IPS-11a (cell line): ENCODE measurements around the gene KCNJ6.
"Not testable (repeated sequence)": the region's sequence is repeated elsewhere in the genome, so short reads cannot be mapped to it uniquely, and the experiment has no call there.

ENCODE experiments used
- H3K4me3 ChIP-seq: one replicate; pipeline ENCODE4 v1.5.1; 2013; ENCODE audit warnings: low read depth, low read length, control low read depth

The KCNJ6 gene

DNA sequence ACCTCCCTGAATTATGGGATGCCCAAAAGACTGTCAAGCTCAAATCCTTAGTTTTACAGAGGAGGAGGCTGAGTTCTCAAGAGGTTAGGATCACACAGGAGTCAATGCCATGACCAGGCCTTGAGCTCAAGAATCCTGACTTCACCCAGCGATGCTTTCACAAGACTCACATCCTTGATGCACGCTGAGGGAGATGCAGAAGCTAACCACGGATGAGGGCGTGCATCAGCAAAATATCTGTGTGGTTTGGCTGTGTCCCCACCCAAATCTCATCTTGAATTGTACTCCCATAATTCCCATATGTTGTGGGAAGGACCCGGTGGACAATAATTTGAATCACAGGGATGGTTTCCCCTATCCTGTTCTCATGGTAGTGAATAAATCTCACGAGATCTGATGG lies 133.2 kb downstream of the KCNJ6 start:
- no peak overlapping the region for H3K4me3 ChIP-seq

DNA sequence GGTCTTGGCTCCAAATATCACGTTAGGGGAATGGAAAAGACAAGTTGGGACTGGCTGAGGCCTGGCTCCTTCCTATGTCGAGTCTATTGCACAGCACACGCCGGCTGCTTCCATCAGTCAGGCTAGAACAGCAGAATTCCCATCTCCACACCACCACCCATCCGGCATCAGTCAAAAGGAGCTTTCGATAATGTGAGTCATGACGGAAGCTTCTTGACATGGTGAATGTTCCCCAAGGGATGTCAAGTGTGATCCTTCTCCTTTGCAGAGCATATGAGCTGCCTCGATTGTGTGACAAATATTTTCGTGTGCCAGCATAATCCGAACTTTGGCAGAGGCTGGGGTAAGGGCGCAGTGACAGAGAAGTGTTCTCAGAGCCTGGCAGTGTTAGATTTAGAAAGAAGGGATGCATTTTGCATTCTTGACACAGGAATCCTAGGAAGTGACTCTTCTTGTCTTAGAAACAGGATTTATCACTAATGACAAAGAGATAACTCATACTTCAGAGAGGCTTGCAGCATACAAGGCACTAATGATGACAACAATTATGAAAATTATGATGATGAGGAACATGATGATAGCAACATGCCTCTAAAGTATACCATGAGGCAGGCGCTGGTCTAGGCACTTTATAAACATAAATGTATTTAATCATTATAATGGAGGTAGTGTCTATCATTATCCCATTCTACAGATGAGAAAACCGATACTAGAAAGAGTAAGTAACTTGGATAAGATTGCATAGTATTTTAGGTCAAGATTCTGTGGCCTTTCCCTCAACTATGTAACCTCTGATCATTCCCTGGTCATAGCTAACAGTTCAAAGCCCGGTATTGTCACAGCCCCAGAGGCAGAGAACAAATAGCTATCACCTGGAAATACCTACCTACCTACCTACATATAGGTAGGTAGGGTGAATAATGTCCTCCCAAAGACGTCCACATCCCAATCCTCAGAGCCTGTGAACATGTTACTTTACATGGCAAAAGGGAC lies 135.0 kb downstream of the KCNJ6 start:
- no peak overlapping the region for H3K4me3 ChIP-seq

DNA sequence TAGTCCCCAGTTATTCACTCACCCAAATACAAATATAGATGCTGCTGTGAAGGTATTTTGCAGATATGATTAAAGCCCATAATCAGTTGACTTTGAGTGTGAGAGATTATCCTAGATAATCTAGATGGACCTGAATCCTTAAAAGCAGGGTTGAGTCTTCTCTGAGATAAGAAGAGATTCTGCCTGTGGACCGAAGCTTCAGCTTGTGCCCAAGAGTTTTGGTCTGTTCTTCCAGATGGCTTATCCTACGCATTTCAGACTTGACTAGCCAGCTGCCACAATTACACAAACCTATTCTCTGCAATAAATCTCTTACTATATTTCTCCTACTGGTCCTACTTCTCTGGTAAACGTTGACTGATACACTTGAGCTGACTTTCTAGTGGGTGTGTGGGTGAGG lies 145.1 kb downstream of the KCNJ6 start:
- H3K4me3 ChIP-seq: no peak overlapping the region

DNA sequence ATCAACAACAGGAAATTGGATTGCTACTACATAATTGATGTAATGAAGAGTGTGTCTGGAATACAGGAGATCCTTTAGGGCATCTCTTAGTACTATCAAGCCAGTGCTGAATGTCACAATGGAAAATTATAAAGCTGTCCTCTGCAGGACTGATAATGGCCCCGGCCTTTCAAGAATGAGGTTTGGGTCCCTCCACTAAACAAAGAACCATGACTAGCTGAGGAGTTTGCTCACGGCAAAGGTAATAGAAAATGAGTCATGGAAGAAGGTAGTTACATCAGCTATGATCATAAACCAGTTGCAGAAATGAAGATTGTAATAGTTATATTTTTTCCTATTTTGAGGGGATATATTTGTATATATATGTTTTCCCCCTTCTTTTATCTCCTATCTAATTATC lies 145.8 kb downstream of the KCNJ6 start:
- H3K4me3 ChIP-seq: no peak overlapping the region

DNA sequence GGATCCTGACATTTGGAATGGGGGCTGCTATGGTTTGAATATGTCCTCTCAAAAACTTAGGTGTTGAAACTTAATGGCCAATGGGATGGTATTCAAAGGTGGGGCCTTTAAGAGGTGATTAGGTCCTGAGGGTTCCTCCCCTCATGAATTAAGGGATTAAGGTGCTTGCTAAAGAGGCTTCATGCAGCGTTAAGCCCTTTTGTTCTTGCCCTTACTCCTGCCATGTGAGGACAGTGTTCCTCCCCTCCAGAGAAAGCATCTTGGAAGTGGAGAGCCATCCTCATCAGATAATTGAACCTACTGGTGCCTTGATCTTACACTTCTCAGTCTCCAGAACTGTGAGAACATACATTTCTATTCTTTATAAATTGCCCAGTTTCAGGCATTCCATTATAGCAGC lies 146.6 kb downstream of the KCNJ6 start:
- no peak overlapping the region for H3K4me3 ChIP-seq

DNA sequence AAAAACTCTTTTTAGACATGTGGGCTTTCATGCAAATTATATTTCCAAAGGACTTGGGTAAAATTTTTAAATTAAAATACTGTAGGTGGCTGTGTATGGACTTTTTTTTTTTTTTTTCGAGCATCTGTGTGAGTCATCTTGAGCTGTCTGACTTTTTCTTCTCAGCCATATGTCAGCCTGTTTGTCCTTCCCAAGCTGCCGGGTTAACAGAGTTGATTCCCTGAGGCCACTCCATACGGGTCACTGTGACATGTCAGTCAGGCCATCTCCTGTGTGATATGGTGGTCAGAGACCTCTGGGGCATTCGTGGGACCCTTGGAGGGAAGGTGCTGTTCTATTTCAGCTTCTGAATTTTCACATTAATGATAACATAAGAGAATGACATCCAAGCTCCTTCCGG lies 148.3 kb downstream of the KCNJ6 start:
- H3K4me3 ChIP-seq: no peak overlapping the region

DNA sequence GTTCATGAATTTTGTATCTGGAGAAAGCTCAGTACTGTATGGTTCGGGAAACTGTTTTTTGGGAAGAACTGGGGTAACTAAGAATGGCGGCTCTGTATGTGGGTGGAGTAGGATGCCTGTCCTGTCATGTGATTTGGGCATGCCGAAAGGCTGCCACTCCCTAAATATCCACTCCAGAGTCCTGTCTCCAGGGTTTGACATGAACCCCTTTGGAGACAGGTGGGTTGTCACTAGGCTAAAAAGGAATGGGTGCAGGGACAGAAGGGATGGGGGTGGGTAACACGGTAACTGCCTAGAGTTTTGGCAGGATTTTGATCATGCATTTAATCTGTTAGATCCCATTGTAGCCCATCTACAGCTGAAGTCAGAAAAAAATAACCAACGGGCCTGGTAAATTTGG lies 150.1 kb downstream of the KCNJ6 start:
- no peak overlapping the region for H3K4me3 ChIP-seq

DNA sequence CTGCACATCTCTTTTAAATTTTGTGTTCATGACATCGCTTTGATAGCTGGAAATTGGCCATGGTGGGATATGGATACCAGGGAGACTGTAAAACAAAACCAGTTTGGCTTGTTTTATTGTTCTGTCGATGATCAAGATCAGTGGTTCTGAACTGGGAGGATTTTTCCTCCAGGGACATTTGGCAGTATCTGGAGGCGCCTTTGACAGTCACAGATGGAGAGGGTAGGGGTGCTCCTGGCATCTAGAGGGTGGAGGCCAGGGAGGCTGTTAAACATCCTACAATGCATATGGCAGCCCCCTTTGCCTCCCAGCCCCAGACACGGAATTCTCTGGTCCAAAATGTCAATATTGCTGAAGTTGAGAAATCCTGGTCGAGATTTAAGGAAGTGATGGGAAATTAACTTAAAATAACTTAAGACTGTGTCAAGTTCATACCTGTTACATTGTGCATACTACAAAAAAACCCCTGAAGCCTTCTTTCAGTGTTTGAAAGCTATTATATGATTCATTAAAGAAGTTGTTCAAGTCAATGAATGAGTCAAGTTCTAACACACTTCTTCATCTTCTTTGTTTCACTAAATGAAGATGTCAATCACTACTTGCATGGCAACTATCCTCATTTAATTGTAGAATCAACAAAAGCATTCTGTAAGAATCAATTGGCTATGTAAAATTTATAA lies 150.9 kb downstream of the KCNJ6 start:
- H3K4me3 ChIP-seq: no peak overlapping the region

DNA sequence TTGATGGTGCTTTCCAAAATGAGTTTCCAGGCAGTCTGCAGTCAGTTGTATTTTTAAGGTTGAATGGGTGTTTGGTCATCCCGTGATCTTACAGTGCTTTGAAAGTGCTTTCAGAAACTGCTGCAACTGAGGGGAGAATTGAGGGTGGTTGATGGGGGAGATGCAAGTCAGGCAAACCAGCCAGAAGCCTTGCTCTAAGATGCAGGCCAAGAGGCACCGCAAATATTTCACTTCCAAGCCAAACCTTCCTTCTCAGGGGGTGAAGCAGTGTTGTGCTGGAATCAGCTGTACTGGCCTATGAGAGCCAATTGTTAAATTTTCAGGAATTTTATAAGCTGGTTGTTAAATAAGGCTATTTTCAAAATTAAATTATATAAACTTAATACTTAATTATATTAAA lies 151.6 kb downstream of the KCNJ6 start:
- H3K4me3 ChIP-seq: no peak overlapping the region

DNA sequence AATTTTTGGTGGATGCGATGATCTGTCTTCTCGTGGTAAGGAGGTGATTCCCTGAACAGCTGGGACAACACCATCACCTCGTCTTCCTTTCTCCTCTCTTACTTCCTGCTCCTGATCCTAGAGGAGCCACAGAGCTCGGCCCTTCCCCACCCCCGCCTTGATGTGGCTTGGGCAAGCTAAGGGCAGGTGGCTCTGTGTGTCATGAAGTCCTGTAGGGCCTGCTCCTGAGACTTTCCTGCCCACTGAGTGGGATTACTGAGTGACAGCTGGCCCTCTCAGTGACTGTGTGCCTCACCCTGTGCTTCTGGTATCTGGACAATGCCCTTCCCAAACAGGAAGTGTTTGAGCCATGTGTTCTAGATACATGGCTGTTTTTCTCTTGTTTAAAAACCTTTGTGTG lies 153.0 kb downstream of the KCNJ6 start:
- H3K4me3 ChIP-seq: no peak overlapping the region

DNA sequence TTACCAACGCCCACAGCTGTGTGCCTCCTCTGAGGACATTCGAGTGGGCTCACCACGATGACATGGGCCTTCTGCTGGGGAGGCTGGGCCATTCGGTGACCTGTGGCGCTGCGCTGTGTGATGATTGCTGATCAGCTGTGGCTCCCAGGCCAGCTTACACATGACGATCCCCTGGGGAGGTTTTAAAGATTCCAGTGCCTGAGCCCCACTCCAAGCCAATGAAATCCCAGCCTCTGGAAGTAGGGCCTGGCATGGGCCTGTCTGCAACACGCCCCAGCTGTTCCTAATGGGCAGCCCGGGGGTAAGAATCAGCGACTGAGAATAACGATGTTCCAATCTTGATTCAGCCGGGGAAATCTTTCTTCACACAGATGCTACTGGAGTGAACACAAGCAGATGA lies 153.7 kb downstream of the KCNJ6 start:
- no peak overlapping the region for H3K4me3 ChIP-seq

DNA sequence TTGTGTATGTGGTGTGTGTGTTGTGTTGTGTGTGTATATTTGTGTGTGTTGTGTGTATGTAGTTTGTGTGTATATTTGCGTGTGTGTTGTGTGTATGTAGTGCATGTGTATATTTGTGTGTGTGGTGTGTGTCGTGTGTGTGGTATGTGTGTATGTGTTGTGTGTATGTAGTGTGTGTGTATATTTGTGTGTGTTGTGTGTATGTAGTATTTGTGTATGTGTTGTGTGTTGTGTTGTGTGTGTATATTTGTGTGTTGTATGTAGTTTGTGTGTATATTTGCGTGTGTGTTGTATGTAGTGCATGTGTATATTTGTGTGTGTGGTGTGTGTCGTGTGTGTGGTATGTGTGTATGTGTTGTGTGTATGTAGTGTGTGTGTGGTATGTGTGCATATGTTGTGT lies 154.9 kb downstream of the KCNJ6 start:
- not testable (repeated sequence) for H3K4me3 ChIP-seq

DNA sequence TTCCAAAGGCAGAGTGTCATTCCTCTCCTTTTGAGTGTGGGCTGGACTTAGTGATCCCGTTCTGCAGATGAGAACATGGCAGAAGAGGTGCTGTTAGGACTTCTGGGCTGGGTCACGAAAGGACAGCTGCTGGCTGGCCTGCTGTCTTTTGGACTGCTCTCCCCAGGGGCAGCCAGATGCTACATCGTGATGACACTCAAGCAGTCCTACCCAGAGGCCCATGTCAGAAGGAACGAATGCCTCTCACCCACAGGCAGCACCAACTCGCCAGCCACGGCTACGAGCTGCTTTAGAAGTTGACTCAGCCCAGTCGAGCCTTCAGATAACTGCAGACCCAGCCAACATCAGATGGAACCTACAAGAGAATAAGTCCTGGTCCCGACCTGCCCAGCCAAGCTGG lies 156.5 kb downstream of the KCNJ6 start:
- no peak overlapping the region for H3K4me3 ChIP-seq

DNA sequence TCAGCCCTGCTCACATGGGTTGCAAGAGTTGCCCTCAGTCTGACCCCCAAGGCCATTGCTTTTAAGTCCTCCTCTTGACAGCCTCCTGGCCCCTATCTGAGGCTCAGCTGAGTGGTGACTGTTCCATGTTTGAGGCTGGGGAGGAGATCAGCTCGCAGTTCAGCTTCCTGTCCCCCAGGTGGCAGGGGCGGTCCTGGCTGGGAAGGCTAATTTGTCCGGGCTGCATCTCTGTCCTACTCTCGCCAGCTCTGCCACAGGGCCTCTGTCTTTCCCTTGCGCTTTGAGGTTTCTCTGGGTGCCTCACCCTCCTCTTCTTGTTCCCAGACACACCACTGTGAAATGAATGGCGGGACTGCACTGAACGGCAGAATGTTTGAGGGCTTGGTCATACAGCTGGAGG lies 157.3 kb downstream of the KCNJ6 start:
- H3K4me3 ChIP-seq: no peak overlapping the region

DNA sequence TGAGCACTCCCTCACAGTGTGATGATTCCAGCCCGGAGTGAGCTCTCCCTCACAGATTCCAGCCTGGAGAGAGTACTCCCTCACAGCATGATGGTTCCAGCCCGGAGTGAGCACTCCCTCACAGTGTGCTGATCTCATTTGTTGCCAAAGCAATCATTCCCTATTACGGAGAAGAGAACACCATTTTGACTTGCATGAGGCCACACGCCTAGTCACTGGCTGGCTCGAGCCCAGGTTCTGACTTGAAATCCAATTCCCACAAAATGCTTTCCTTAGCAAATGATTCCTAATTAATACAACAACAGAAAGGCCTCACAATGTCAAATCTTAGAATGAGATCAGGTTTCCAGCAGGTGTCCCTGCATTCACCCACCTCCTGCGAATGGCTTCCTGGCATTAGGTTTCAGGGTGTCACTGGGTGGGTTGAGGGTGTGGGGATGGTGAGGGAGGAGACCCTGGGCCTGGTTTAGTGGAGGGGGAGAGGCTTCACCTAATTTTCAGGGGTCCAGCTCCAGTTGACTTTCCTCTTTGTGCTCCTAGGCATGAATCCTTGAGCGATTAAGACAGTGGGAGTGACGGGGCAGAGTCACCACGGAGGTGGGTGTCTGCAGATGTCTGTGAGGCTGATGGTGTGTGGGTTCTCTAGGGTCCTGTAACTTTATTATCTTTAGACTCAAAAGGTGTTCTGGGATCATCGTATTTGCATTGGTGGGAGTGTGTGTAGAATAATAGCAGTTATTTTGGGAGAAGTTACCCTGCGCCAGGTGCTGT lies 158.5 kb downstream of the KCNJ6 start:
- no peak overlapping the region for H3K4me3 ChIP-seq

DNA sequence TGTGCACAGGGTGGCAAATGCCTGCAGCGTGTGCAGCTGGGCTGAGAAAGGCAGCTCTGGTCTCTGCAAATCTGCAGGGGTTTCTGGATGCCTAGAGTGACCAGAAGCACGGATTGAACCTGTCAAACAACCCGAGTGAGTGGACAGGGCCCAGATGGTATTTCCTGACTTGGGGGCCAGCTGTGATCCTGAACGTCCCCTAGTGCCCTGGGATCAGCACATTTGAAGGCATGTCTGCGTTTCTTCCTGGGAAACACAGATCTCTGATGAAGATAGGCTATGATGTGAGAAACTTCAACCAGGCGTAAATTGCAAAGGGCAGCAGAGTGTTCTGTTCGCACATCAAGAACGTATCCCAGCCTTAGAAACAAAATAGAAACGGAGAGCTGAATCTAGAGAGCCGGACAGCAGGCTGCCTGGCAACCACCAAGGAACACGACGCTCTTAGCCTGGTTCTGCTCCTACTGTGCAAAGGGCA lies 163.1 kb downstream of the KCNJ6 start:
- no peak overlapping the region for H3K4me3 ChIP-seq

DNA sequence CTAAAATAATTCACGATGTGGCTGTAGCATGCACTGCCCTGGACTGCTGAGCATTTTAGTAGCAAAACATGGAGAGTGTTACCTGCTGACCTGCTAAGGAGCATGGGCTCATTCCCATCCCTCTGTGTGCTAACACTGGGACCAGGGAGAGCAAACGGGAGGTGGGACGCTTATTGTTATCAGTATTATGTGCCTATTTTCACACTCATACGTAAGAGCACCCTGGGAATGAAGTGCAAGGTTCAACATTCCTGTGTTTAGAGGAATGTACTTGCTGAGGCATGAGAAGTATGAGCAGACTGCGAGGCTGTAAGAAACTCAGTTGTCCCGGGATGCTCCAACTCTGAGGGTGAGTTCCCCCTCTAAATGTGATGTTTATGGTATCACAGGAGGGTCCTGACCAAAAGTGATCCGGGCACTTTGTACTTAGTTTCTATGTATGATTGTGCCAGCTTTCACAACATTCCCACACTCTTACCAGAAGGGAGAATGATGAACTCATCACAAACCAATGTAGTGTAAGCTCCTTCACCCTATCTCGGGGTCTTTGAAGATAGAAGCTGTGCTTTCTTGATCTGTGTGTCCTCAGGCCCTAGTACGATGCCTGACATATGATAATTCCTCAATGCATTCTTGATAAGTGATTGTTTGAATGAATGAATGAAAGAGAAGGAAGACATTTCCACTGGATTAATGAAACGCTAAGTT lies 164.8 kb downstream of the KCNJ6 start:
- H3K4me3 ChIP-seq: no peak overlapping the region

DNA sequence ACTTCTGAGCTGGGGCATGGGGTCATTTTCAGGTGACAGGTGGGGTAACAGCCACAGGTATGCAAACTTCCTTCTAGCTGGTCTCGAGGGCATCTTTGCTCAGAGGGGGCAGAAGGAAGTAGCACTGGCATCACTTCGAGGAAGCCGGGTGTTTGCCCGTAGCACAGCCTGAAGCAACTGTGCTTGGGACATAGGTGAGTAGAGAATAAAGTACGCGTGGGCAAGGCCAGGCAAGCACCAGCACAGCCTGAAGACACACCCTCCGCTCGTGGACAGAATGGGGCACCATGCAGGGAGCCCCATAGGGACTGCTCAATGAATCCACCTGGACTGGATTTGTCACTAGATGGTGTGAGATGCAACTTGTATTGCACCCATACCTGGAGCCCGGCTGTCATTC lies 167.1 kb downstream of the KCNJ6 start:
- no peak overlapping the region for H3K4me3 ChIP-seq

DNA sequence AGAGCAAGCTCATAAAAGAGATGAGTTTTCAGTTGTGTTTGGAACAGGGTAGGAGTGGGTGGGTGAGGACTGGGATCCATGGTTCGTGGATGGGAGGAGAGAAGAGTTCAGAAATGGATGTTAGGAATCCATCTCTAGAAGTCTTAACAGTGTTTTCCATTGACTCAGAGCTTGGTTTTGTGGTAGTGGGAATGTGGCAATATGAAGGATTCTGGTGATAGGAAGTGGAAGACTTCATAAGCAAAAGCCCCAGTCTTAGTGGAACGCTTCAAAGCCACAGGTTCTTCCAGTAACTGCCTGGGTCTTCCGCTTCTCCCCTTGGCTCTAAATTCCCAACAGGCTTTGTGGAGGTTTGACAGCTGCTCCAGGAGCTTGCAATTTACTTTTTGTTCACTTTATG lies 167.9 kb downstream of the KCNJ6 start:
- no peak overlapping the region for H3K4me3 ChIP-seq

DNA sequence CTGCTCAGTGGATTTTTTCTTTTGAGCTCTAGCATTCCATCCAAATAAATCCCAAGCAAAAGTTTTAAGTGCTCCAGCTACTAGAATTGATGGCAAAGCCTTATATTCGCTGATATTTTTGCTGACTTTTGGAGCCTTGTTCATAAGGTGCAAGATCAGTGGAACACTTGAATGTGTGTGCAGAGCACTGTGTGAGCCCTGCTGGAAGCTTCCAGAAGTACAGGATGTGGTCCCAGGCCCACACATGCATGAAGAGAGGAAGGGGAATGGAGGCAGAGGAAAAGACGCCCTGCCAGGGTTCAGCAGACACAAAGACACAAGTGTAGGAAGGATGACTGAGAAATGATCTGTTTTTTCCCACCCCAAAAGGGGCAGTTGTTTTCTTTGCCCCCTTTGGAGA lies 169.4 kb downstream of the KCNJ6 start:
- no peak overlapping the region for H3K4me3 ChIP-seq

DNA sequence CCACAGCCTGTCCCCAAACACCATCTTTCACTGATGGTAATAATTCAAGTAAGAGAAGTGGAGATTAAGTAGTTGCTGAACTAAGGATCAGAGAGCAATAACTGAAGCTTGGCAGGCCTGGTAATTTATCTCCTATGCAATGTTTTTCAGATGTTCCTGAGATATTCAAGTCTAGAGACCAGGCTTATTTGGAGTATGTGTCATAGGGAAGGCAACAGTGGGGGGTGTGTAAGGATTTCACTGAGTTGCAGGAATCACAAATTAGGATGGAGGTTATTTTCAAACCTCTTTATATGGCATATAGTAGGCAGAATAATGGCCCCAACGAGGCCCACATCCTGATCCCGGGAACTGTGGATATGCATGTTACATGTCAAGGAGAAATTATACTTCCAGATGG lies 171.7 kb downstream of the KCNJ6 start:
- no peak overlapping the region for H3K4me3 ChIP-seq
